ENCODE results near the gene GTF2E1.

Gene GTF2E1

GRCh38 chr3:120801484-120801883 lies 58.9 kb downstream of the GTF2E1 start:
- no peak for DNase-seq

GRCh38 chr3:120802916-120803315 lies 60.4 kb downstream of the GTF2E1 start:
- DNase-seq: no peak

GRCh38 chr3:120816728-120817127 lies 74.2 kb downstream of the GTF2E1 start:
- no peak for DNase-seq

- no peak for DNase-seq
These were observed 78.2 kb downstream of the GTF2E1 start for GRCh38 chr3:120820748-120821147.

- DNase-seq: no peak
These were observed 78.9 kb downstream of the GTF2E1 start for GRCh38 chr3:120821426-120821825.

- no peak for DNase-seq
These were observed 80.6 kb downstream of the GTF2E1 start for GRCh38 chr3:120823156-120823555.

- DNase-seq: no peak
These were observed 82.1 kb downstream of the GTF2E1 start for GRCh38 chr3:120824613-120825012.

- no peak for DNase-seq
These were observed 86.3 kb downstream of the GTF2E1 start for GRCh38 chr3:120828796-120829195.

GRCh38 chr3:120831066-120831465 lies 88.5 kb downstream of the GTF2E1 start:
- DNase-seq: no peak
